Right kidney (tissue), 1 donor: ENCODE measurements around the gene SURF6.
"Not testable (repeated sequence)": the region's sequence is repeated elsewhere in the genome, so short reads cannot be mapped to it uniquely, and the experiment has no call there.

Experiments
- DNase-seq: peaks from one replicate; pipeline ENCODE4 v3.0.0-alpha.2; 2016

SURF6 gene

GRCh38 chr9:133290751-133291302 is 45.2 kb downstream of the SURF6 start:
- DNase-seq, result no peak

GRCh38 chr9:133286523-133286922 is 49.5 kb downstream of the SURF6 start:
- no peak for DNase-seq

- DNase-seq, result no peak
Observed at GRCh38 chr9:133285252-133285775, 50.7 kb downstream of the SURF6 start.

- no peak for DNase-seq
Observed at GRCh38 chr9:133284362-133284761, 51.6 kb downstream of the SURF6 start.

- not testable (repeated sequence) for DNase-seq
Observed at GRCh38 chr9:133283255-133284032, 52.5 kb downstream of the SURF6 start.

- no peak for DNase-seq
Observed at GRCh38 chr9:133282464-133283238, 53.3 kb downstream of the SURF6 start.

- DNase-seq, result no peak
Observed at GRCh38 chr9:133280392-133280791, 55.6 kb downstream of the SURF6 start.
